ENCODE results near the gene CORIN. TPM values are rescaled to one million over a fixed set of nuclear protein-coding genes. Genes with fewer than 3 reads are reported as not detected.

CORIN gene
- total RNA-seq, 1 donor from 2014 or later: not detected

DNA sequence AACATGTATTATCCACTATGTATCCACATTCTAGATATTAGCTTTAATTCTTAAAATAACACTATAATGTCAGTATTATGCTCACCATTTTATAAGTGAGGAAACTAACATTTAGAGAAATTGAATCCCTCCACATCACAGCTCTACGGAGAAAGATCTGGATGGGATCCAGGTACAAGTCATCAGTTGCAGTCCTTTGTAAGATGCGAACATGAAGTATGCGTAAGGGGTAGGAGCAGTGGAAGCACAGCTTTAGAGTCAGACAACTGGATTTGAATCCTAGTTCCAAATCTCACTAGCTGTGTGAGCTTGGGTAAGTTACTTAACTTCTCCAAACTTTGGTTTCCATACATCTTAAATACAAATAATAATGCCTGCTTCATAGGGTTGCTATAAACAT is 190.3 kb downstream of the CORIN start:
- no peak for TF ChIP-seq CTCF (IDR thresholded peaks at IDR 0.05; ENCODE audit: insufficient read depth, low read length, poor library complexity, severe bottlenecking)
- Histone ChIP-seq H3K4me3 (ENCODE audit: low read depth, low read length) (no peak overlapping the region), H3K36me3 (ENCODE audit: control insufficient read depth, insufficient read depth, low read length) (no peaks in the 10 kb centered on the region), H3K27me3 (ENCODE audit: control insufficient read depth, insufficient read depth, low read length) (no peaks in the 10 kb centered on the region)
- DNase-seq (ENCODE audit: low read depth): no peak

DNA sequence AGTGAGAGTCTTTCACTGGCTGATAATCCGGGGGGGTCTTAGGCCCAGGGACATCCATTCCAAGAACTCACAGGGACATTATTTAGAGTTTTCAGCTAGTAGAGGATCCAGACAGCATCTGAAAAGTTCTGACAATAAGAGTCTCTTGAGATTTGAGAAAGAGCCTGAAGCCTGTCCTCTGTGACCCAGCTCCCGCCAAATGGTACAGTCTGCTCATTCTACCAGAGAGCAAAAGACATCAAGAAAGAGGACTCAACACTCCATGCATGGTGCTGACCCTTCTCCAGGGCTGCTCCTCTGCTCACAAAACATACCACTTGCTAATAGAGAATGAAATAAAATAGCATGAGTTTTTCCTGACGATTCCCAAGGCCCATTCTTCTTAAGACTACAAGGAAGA is 190.8 kb downstream of the CORIN start:
- H3K36me3 ChIP-seq (ENCODE audit: control insufficient read depth, insufficient read depth, low read length): no peaks in the 10 kb centered on the region
- H3K4me3 ChIP-seq (ENCODE audit: low read depth, low read length): no peak overlapping the region
- no peak for DNase-seq (ENCODE audit: low read depth)
- TF ChIP-seq CTCF (IDR thresholded peaks at IDR 0.05; ENCODE audit: insufficient read depth, low read length, poor library complexity, severe bottlenecking): no peak
- no peaks in the 10 kb centered on the region for H3K27me3 ChIP-seq (ENCODE audit: control insufficient read depth, insufficient read depth, low read length)

DNA sequence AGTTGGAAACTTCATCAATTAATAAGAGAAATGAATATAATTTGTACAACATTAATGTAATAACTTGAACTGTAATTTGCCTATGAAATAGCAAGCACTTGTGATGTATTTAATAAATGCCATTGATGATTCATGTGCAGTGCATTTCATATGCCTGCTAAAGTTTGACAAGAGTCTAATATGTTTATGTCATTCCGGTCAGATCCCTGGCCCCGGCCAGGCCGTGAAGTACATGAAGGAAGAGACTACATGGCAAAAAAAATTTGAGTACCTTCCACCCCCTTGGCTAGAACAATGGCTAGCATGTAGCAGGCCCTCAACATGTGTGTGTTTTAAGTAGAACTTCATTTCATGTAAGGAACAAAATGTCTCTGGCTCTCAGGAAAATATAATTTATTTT is 191.5 kb downstream of the CORIN start:
- Histone ChIP-seq H3K4me3 (ENCODE audit: low read depth, low read length) (no peak overlapping the region), H3K36me3 (ENCODE audit: control insufficient read depth, insufficient read depth, low read length) (no peaks in the 10 kb centered on the region), H3K27me3 (ENCODE audit: control insufficient read depth, insufficient read depth, low read length) (no peaks in the 10 kb centered on the region)
- TF ChIP-seq CTCF (IDR thresholded peaks at IDR 0.05; ENCODE audit: insufficient read depth, low read length, poor library complexity, severe bottlenecking): no peak
- DNase-seq (ENCODE audit: low read depth): no peak

DNA sequence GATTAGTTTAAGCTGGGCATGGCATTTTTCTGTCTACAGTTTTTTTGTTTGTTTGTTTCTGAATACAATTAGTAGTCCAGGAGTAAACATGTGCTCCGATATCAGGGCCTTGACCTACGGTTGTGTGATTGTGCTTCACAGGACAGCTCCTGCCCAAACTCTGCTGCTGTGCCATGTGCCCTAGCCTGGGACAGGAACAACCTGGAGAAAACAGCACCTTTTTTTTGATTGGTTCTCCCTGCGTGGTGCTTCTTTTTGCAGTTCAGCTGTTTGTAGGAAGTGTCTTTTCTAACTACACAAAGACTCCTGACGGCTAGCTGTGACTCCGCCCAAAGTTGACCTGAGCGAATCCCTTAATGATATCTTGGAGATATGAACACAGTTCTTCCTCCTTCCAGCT is 194.0 kb downstream of the CORIN start:
- DNase-seq (ENCODE audit: low read depth): no peak
- Histone ChIP-seq H3K4me3 (ENCODE audit: low read depth, low read length) (no peak overlapping the region), H3K36me3 (ENCODE audit: control insufficient read depth, insufficient read depth, low read length) (no peaks in the 10 kb centered on the region), H3K27me3 (ENCODE audit: control insufficient read depth, insufficient read depth, low read length) (no peaks in the 10 kb centered on the region)
- TF ChIP-seq CTCF (IDR thresholded peaks at IDR 0.05; ENCODE audit: insufficient read depth, low read length, poor library complexity, severe bottlenecking): no peak

- no peak overlapping the region for H3K4me3 ChIP-seq (ENCODE audit: low read depth, low read length)
- DNase-seq (ENCODE audit: low read depth): peak; percentile 37
- H3K36me3 ChIP-seq (ENCODE audit: control insufficient read depth, insufficient read depth, low read length): no peaks in the 10 kb centered on the region
- H3K27me3 ChIP-seq (ENCODE audit: control insufficient read depth, insufficient read depth, low read length): no peaks in the 10 kb centered on the region
- no peak for TF ChIP-seq CTCF (IDR thresholded peaks at IDR 0.05; ENCODE audit: insufficient read depth, low read length, poor library complexity, severe bottlenecking)
Measured at GRCh38 chr4:47642985-47643760, 194.7 kb downstream of the CORIN start.
